Body of pancreas (tissue), 4 donors: Measurements from ENCODE around the gene ATXN3.

ENCODE experiments used
- POLR2A ChIP-seq, 3 donors: fragments of 450-650 bp; IDR thresholded peaks; one replicate each; pipeline ENCODE4 v1.6.1; 2016; ENCODE audit warnings: antibody characterized with exemption in 3 of 3, mild to moderate bottlenecking in 2 of 3
- TF ChIP-seq, protein P1 (sequence below), 7 experiments: fragments of 450-650 bp in 4 of 7; fragments of 200-600 bp in 3 of 7; sonication (generic) in 3 of 7; IDR thresholded peaks; one replicate each; pipeline ENCODE4 v1.5.1; 2016 to 2019; ENCODE audit warnings: antibody characterized with exemption in 7 of 7

DNA sequence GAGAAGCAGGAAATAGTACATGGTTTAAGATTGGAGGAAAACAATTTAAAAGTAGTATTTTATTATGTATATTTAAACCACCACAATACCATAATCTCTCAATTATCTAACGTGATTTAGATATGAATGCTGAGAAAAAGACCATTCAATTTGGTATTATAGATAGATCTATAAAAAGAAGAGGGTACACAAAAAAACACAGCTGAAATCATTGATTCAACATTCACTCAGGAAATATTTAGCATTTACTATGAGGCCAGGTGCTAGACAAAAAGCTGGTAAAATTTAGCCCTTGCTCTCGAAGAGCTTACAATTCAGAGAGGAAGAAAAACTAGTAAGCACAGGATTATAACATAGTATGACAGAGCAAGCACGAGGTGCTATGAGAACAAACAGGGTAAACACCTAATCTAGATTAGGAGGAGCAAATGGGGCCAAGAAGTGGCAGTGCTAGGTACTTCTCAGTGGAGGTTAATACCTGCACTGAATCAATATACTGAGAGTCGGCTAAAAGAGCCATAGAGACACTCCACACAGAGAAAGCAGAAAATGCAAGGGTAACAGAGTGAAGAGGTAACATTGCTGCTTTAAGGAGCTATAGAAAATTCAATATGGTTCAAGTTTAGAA lies 94.1 kb downstream of the ATXN3 start:
- no peak for TF ChIP-seq POLR2A (IDR thresholded peaks at IDR 0.05)
- TF ChIP-seq, protein P1, sequence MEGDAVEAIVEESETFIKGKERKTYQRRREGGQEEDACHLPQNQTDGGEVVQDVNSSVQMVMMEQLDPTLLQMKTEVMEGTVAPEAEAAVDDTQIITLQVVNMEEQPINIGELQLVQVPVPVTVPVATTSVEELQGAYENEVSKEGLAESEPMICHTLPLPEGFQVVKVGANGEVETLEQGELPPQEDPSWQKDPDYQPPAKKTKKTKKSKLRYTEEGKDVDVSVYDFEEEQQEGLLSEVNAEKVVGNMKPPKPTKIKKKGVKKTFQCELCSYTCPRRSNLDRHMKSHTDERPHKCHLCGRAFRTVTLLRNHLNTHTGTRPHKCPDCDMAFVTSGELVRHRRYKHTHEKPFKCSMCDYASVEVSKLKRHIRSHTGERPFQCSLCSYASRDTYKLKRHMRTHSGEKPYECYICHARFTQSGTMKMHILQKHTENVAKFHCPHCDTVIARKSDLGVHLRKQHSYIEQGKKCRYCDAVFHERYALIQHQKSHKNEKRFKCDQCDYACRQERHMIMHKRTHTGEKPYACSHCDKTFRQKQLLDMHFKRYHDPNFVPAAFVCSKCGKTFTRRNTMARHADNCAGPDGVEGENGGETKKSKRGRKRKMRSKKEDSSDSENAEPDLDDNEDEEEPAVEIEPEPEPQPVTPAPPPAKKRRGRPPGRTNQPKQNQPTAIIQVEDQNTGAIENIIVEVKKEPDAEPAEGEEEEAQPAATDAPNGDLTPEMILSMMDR (IDR thresholded peaks at IDR 0.05): no peak
